HFFc6 (cell line): ENCODE results near the gene TTLL7. TPM values are rescaled to one million over a fixed set of nuclear protein-coding genes. Genes with fewer than 3 reads are reported as not detected.

Source experiments
- DNase-seq: peaks from one replicate; pipeline ENCODE4 v3.0.0-alpha.2; 2018
- H3K27ac Mint-ChIP-seq: 2 replicates; pipeline ENCODE4 v1.8.0; 2020; ENCODE audit warnings: mild to moderate bottlenecking, mixed read lengths
- H3K27me3 Mint-ChIP-seq: 2 replicates; pipeline ENCODE4 v1.8.0; 2021; ENCODE audit warnings: mild to moderate bottlenecking, moderate library complexity, mixed read lengths; ENCODE audit not compliant: insufficient read depth
- H3K36me3 Mint-ChIP-seq: 2 replicates; pipeline ENCODE4 v1.8.0; 2021; ENCODE audit warnings: low read depth, mixed read lengths
- H3K4me1 Mint-ChIP-seq: 2 replicates; pipeline ENCODE4 v1.8.0; 2020; ENCODE audit warnings: low read depth, mixed read lengths
- H3K4me3 Mint-ChIP-seq: 2 replicates; pipeline ENCODE4 v1.8.0; 2020; ENCODE audit warnings: mild to moderate bottlenecking, moderate library complexity, mixed read lengths
- H3K9me3 Mint-ChIP-seq: 2 replicates; pipeline ENCODE4 v1.8.0; 2020; ENCODE audit warnings: mild to moderate bottlenecking, mixed read lengths
- CTCF ChIP-seq: fragments of 200-600 bp; sonication (generic); IDR thresholded peaks from 2 replicates; pipeline ENCODE4 v1.5.0; 2021; ENCODE audit warnings: antibody characterized with exemption, mild to moderate bottlenecking
- total RNA-seq, 6 experiments: library from RNA; stranded (reverse); fragmentation: NEBNext Ultra II Directional; extraction: Animal tissue kit (Norgen Biotek cat#: 25700); gene quantifications; 2 replicates in 1 of 6; 3 replicates in 5 of 6; pipeline ENCODE4 v1.2.3, GENCODE V29; 2021

TTLL7 gene
- total RNA-seq, 6 experiments from 2014 or later, result 5.1 to 8.4 (median 7.5) TPM

GRCh38 chr1:83900524-83900923 lies 98.4 kb downstream of the TTLL7 start:
- no peaks in the 10 kb centered on the region for H3K9me3 Mint-ChIP-seq
- no peaks in the 10 kb centered on the region; the same call in 1 of the 2 replicates for H3K27me3 Mint-ChIP-seq
- H3K36me3 Mint-ChIP-seq, result no peaks in the 10 kb centered on the region
- no peak for TF ChIP-seq CTCF
- peaks cover 36% of the 10 kb centered on the region for H3K4me1 Mint-ChIP-seq
- DNase-seq, result peak; percentile 60
- H3K27ac Mint-ChIP-seq, result peak overlapping the region; percentile 88
- 0 out of 2 replicates have a peak overlapping the region, but pooled peaks have one; percentile 32 for H3K4me3 Mint-ChIP-seq

GRCh38 chr1:83897516-83897915 lies 101.4 kb downstream of the TTLL7 start:
- Mint-ChIP-seq H3K27me3 (no peaks in the 10 kb centered on the region; the same call in 1 of the 2 replicates), H3K4me1 (peaks cover 31% of the 10 kb centered on the region), H3K27ac (no peak overlapping the region), H3K36me3 (no peaks in the 10 kb centered on the region), H3K9me3 (no peaks in the 10 kb centered on the region), H3K4me3 (no peak overlapping the region)
- no peak for TF ChIP-seq CTCF
- no peak for DNase-seq

- Mint-ChIP-seq H3K9me3 (no peaks in the 10 kb centered on the region), H3K36me3 (no peaks in the 10 kb centered on the region), H3K4me1 (peaks cover 19% of the 10 kb centered on the region), H3K27ac (no peak overlapping the region), H3K27me3 (no peaks in the 10 kb centered on the region), H3K4me3 (no peak overlapping the region)
- DNase-seq, result no peak
- TF ChIP-seq CTCF, result no peak
These were observed 102.6 kb downstream of the TTLL7 start for GRCh38 chr1:83896299-83896698.

GRCh38 chr1:83889707-83890106 lies 109.2 kb downstream of the TTLL7 start:
- Mint-ChIP-seq H3K27me3 (0 out of 2 replicates have a peak, but pooled peaks cover 2% of the 10 kb centered on the region), H3K36me3 (peaks cover 9% of the 10 kb centered on the region; the same call in 1 of the 2 replicates), H3K9me3 (no peaks in the 10 kb centered on the region), H3K4me3 (no peak overlapping the region), H3K4me1 (peaks cover 8% of the 10 kb centered on the region), H3K27ac (no peak overlapping the region; the same call in 1 of the 2 replicates)
- peak; percentile 45 for DNase-seq
- no peak for TF ChIP-seq CTCF

GRCh38 chr1:83887483-83887882 lies 111.4 kb downstream of the TTLL7 start:
- H3K4me1 Mint-ChIP-seq, result peaks cover 13% of the 10 kb centered on the region
- no peak for TF ChIP-seq CTCF
- H3K27ac Mint-ChIP-seq, result no peak overlapping the region

GRCh38 chr1:83883979-83884378 lies 115.0 kb downstream of the TTLL7 start:
- Mint-ChIP-seq H3K4me3 (no peak overlapping the region), H3K36me3 (peaks cover 7% of the 10 kb centered on the region; the same call in 1 of the 2 replicates), H3K4me1 (peaks cover 6% of the 10 kb centered on the region; the same call in 1 of the 2 replicates), H3K27me3 (no peaks in the 10 kb centered on the region; the same call in 1 of the 2 replicates), H3K9me3 (no peaks in the 10 kb centered on the region), H3K27ac (no peak overlapping the region)
- TF ChIP-seq CTCF, result no peak
- peak; percentile 41 for DNase-seq

More at GRCh38 chr1:83887483-83887882, 111.4 kb downstream of the TTLL7 start:
- DNase-seq, result no peak
- Mint-ChIP-seq H3K27me3 (peaks cover 2% of the 10 kb centered on the region; the same call in 1 of the 2 replicates), H3K9me3 (no peaks in the 10 kb centered on the region), H3K4me3 (no peak overlapping the region), H3K36me3 (peaks cover 9% of the 10 kb centered on the region; the same call in 1 of the 2 replicates)
